Calu3 (cell line): ENCODE data around the gene KBTBD13. TPM values are rescaled to one million over a fixed set of nuclear protein-coding genes. Genes with fewer than 3 reads are reported as not detected.
A peak's percentile ranks its signal among the peaks of the same experiment; 100 is the strongest.

Source experiments
- BruUV-seq: library from RNA; stranded (reverse); fragments of 400-500 nt; replicated peaks from 2 replicates; lab custom pipeline; 2021; lab: Mats Ljungman, UMichigan
- CTCF ChIA-PET: fragments of 300-600 bp; sonication (Branson Sonifier 250); formaldehyde crosslinking; loops from one replicate; lab custom pipeline; 2022; ENCODE audit warnings: antibody characterized with exemption; lab: Charles Lee
- DNase-seq: peaks from one replicate; pipeline ENCODE4 v3.0.0; 2022
- H3K27ac Mint-ChIP-seq: one replicate; pipeline ENCODE4 v1.8.0; 2022; ENCODE audit warnings: mixed read lengths; ENCODE audit not compliant: unreplicated experiment
- H3K27me3 Mint-ChIP-seq: one replicate; pipeline ENCODE4 v1.8.0; 2022; ENCODE audit warnings: mixed read lengths; ENCODE audit not compliant: unreplicated experiment
- H3K36me3 Mint-ChIP-seq: one replicate; pipeline ENCODE4 v1.8.0; 2022; ENCODE audit warnings: mild to moderate bottlenecking, moderate library complexity, mixed read lengths; ENCODE audit not compliant: insufficient read depth, unreplicated experiment
- H3K4me1 Mint-ChIP-seq: one replicate; pipeline ENCODE4 v1.8.0; 2022; ENCODE audit warnings: mild to moderate bottlenecking, low read depth, mixed read lengths; ENCODE audit not compliant: unreplicated experiment
- H3K4me3 Mint-ChIP-seq: one replicate; pipeline ENCODE4 v1.8.0; 2022; ENCODE audit warnings: mild to moderate bottlenecking, low read depth, moderate library complexity, mixed read lengths; ENCODE audit not compliant: unreplicated experiment
- H3K9me3 Mint-ChIP-seq: one replicate; pipeline ENCODE4 v1.8.0; 2022; ENCODE audit warnings: low read depth, mixed read lengths; ENCODE audit not compliant: unreplicated experiment
- intact Hi-C: fragments of 100-400 bp; cut with micrococcal nuclease; formaldehyde crosslinking; loops from one replicate; pipeline ENCODE4 v1.10.0; 2022; ENCODE audit not compliant: unreplicated experiment
- total RNA-seq: library from RNA; stranded (reverse); gene quantifications from 2 replicates; pipeline ENCODE4 v1.2.3, GENCODE V29; 2022
- TF ChIP-seq, protein P1 (sequence below): fragments of 200-600 bp; IDR thresholded peaks from one replicate; pipeline ENCODE4 v1.8.0; 2022; ENCODE audit warnings: antibody characterized with exemption; ENCODE audit not compliant: unreplicated experiment

The KBTBD13 gene
- total RNA-seq, 1 experiment from 2014 or later: not detected

DNA sequence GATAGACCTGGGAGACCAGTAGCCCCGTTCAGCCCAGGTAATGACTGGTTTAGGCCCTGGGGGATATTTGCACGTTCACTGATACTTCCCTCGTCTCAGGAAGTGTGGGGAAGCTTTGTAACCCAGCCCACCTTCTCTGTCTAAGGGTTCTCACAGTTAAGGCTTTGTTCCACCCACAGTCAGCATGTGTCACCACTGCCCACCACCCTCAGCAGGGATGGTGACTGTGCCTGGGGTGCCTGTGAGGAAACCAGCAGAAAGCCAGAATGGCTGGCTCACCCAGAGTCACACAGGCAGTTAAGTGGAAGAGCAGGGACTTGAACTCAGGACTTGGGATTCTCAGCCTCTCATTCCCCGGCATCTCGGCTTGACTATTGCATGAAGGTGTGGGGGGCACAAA is 5.2 kb downstream of the KBTBD13 start:
- TF ChIP-seq, protein P1, sequence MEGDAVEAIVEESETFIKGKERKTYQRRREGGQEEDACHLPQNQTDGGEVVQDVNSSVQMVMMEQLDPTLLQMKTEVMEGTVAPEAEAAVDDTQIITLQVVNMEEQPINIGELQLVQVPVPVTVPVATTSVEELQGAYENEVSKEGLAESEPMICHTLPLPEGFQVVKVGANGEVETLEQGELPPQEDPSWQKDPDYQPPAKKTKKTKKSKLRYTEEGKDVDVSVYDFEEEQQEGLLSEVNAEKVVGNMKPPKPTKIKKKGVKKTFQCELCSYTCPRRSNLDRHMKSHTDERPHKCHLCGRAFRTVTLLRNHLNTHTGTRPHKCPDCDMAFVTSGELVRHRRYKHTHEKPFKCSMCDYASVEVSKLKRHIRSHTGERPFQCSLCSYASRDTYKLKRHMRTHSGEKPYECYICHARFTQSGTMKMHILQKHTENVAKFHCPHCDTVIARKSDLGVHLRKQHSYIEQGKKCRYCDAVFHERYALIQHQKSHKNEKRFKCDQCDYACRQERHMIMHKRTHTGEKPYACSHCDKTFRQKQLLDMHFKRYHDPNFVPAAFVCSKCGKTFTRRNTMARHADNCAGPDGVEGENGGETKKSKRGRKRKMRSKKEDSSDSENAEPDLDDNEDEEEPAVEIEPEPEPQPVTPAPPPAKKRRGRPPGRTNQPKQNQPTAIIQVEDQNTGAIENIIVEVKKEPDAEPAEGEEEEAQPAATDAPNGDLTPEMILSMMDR: no peak
- Mint-ChIP-seq H3K4me3 (no peak overlapping the region), H3K27ac (no peak overlapping the region), H3K9me3 (no peaks in the 10 kb centered on the region), H3K27me3 (peaks cover 58% of the 10 kb centered on the region), H3K4me1 (peaks cover 13% of the 10 kb centered on the region), H3K36me3 (no peaks in the 10 kb centered on the region)
- intact Hi-C loops: no loop called here
- CTCF ChIA-PET: interaction anchor here (1.8 kb wide), 1 partner anchor 20 kb away, joined by 6 read pairs; no protein-coding TSS in a partner anchor
- no TSS peak for BruUV-seq
- no peak for DNase-seq

DNA sequence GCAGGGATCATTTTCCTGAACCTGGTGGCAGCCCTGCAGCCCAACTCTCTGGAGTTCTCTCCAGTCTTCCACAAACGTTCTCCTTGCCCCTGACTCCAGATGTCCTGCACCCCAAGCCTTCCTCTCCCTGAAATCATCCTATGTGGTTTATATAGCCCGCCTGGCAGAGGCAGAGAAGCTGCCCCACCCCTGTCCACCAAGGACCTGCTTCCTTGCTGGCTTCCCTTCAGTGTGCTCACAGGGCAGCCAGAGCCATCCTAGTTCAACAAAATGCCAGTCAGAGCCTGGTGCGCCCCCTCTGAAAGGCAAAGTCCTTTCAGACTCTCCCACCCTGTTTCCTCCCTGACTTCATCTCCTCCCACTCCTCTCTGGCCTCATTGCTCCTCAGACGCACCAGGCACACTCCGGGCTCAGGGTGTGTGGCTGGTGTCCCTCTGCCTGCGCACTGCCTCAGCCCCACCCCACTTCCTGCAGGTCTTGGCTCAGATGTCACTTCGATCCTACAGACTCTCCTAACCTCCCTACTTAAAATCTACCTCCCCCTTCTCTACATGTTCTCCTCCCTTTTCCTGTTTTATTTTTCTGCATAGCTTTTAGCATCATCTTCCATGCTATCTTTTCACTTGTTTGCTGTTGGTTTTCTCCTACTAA is 5.9 kb downstream of the KBTBD13 start:
- Mint-ChIP-seq H3K9me3 (no peaks in the 10 kb centered on the region), H3K4me1 (peaks cover 13% of the 10 kb centered on the region), H3K27me3 (peaks cover 58% of the 10 kb centered on the region), H3K27ac (no peak overlapping the region), H3K36me3 (no peaks in the 10 kb centered on the region), H3K4me3 (peak overlapping the region; percentile 2)
- DNase-seq: peak; percentile 34
- CTCF ChIA-PET: interaction anchor here (0.9 to 3.1 kb wide), 4 partner anchors 19 to 154 kb away, joined by 3 to 12 read pairs (median 4); no protein-coding TSS in a partner anchor
- intact Hi-C loops: no loop called here
- BruUV-seq: no TSS peak
- TF ChIP-seq, protein P1: no peak

DNA sequence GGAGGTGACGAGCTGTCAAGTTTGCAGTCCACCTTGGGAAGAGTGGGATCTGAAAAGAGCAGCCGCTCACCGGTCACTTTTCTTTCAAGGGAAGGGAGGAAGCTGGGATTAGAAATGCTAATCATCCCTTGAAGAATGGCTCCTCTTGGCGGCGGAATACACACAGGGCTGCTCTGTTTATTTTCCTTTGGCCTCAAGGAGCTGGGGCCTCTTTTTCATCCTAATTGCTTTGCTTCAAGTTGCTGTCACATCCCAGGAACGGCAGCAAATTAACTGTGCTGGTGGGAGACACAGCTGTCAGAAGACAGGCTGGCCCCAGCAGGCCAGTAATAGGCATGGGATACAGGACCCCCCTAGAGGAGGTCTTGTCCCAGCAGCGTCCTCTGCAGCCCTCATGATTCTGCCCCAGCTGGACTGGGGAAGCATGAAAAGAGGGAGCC is 6.7 kb downstream of the KBTBD13 start:
- BruUV-seq: no TSS peak
- TF ChIP-seq, protein P1: no peak
- H3K9me3 Mint-ChIP-seq: no peaks in the 10 kb centered on the region
- no peak for DNase-seq
- intact Hi-C loops: no loop called here
- H3K36me3 Mint-ChIP-seq: no peaks in the 10 kb centered on the region
- H3K4me3 Mint-ChIP-seq: no peak overlapping the region
- CTCF ChIA-PET: interaction anchor here (0.9 to 3.1 kb wide), 4 partner anchors 18 to 154 kb away, joined by 3 to 12 read pairs (median 4); no protein-coding TSS in a partner anchor
- peaks cover 54% of the 10 kb centered on the region for H3K27me3 Mint-ChIP-seq
- H3K4me1 Mint-ChIP-seq: peaks cover 13% of the 10 kb centered on the region
- no peak overlapping the region for H3K27ac Mint-ChIP-seq

DNA sequence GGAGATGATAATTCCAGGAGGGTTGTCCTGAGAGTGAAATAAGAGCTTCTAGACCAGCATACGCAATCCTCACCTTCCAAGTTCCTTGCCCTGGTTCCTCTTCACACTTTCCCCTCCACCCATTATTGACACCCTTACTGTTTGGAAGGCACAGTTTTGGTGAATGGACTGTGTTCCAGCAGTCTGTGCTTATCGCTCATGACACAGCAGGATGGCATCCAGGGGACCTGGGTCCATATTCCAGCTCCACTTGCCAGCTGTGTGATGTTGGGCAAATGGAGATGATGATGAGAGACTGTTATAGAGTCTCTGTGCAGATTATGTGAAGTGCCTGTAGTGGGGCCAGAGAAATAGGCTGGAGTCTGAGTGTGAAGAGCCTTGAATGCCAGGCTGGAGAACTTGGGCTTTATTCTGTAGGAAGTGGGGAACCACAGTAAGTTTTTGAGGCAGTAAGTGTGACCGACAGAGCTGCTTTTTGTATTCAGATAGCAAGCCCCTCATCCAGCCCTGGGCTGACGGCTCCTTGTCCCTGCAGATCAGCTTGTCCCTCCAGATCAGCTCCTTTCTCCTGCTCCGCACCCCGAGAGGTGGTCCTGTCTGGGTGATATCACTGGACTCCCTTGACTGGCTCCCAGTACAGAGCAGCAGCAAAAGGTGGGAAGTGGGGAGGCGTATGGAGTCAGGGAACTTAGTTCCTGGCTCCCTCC is 8.1 kb downstream of the KBTBD13 start:
- intact Hi-C loops: no loop called here
- Mint-ChIP-seq H3K27me3 (peaks cover 43% of the 10 kb centered on the region), H3K27ac (no peak overlapping the region), H3K4me1 (peaks cover 21% of the 10 kb centered on the region), H3K9me3 (no peaks in the 10 kb centered on the region), H3K4me3 (no peak overlapping the region), H3K36me3 (no peaks in the 10 kb centered on the region)
- DNase-seq: no peak
- TF ChIP-seq, protein P1: no peak
- CTCF ChIA-PET: interaction anchor here (1.3 to 3.1 kb wide), 2 partner anchors 15 to 29 kb away, joined by 3 to 12 read pairs; no protein-coding TSS in a partner anchor
- no TSS peak for BruUV-seq
